GM18505 (cell line): ENCODE measurements around the gene TMEM61.
"Not testable (repeated sequence)": the region's sequence is repeated elsewhere in the genome, so short reads cannot be mapped to it uniquely, and the experiment has no call there.

ENCODE experiments used
- ATAC-seq: cut with Tn5 transposase; IDR thresholded peaks from one replicate; pipeline ENCODE4 v1.9.1; 2021; ENCODE audit not compliant: unreplicated experiment
- POLR2A ChIP-seq: IDR thresholded peaks from 4 replicates; pipeline ENCODE4 v1.6.1; 2011; ENCODE audit warnings: borderline replicate concordance; ENCODE audit not compliant: insufficient read depth, insufficient read length; ENCODE audit errors: extremely low read depth

TMEM61 gene

DNA sequence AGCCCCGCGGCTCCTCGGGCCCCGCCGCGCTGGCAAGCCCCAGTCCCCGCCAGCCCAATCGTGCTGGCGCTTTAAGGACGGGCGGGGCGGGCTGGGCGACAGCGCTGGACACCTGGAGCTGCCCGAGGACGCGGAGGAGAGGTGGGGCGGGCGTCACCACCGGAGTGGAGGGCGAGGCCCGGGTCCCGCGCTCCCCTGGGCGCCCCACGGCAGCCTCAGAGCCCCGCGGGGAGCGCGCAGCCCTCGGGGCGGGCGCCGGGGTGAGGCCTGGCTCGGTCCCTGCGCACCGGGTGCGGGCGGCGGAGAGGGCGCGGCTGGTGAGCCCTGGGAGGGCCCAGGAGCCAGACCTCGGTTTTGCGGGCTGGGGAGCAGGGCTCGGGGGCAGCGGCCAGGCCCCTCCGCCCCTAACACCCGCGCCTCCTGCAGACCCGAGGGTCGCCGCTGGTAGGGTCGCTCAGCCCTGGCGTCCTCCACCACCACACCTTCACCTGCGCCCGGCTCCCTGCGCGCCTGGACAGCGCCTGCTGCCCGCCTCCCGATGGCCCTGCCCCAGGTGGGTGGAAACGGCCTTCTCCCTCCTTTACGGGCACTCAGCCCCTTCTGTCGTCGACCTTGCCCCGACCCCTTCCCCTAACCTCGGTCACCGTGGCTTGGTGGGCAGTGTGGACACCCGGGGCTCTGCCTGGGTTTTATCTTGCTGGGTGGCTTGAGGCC lies at the start of gene TMEM61:
Gene TMEM61, plus strand, starts transcription at position 101 of the 714 bp plus-strand sequence. Its CDS starts 438 bp downstream, at position 539.
- no peak for TF ChIP-seq POLR2A
- no peak for ATAC-seq

GRCh38 chr1:54931275-54931840 lies 49.1 kb upstream of the TMEM61 start:
- ATAC-seq = no peak
- TF ChIP-seq POLR2A = no peak

- not testable (repeated sequence) for ATAC-seq
These were observed 46.3 kb upstream of the TMEM61 start for GRCh38 chr1:54934081-54934480.

GRCh38 chr1:54934869-54935268 lies 45.6 kb upstream of the TMEM61 start:
- no peak for TF ChIP-seq POLR2A

GRCh38 chr1:54936791-54937190 lies 43.6 kb upstream of the TMEM61 start:
- ATAC-seq = no peak
- TF ChIP-seq POLR2A = no peak

More at GRCh38 chr1:54934869-54935268, 45.6 kb upstream of the TMEM61 start:
- no peak for ATAC-seq

DNA sequence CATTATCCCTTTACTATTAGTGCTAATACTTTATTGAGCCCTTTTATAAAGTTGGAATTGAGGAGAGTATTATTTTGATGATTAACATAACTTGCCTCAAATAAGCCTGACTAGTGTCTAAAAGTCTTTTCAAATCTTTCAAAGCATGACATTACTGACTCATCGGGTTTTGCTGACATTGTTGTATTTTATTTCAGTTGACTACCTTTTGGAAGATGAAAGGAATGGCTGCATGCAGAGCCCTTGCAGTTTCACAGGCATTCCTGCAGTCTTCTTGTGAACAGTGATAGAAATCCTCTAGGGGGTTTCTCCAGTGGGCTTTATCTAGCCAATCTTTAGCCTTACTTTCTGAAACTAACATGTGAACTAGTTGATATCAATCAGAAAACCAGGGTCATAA lies 43.0 kb upstream of the TMEM61 start:
- TF ChIP-seq POLR2A = no peak
- no peak for ATAC-seq

GRCh38 chr1:54938955-54939354 lies 41.5 kb upstream of the TMEM61 start:
- not testable (repeated sequence) for ATAC-seq

- no peak for ATAC-seq
- TF ChIP-seq POLR2A = no peak
These were observed 40.4 kb upstream of the TMEM61 start for GRCh38 chr1:54940042-54940441.

DNA sequence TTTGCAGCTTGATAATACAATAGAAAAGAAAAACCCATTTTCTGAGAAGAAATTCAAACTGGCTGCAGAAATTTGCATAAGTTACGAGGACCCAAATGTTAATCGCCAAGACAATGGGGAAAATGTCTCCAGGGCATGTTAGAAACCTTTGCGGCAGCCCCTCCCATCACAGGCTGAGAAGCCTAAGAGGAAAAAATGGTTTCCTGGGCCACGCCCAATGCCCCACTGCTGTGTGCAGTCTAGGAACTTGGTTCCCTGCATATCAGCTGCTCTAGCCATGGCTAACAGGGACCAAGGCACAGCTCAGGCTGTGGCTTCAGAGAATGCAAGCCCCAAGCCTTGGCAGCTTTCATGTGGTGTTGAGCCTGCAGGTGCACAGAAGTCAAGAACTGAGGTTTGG lies 37.5 kb upstream of the TMEM61 start:
- no peak for ATAC-seq
- no peak for TF ChIP-seq POLR2A

- no peak for ATAC-seq
- TF ChIP-seq POLR2A = no peak
These were observed 35.6 kb upstream of the TMEM61 start for GRCh38 chr1:54944610-54945392.

- no peak for ATAC-seq
- no peak for TF ChIP-seq POLR2A
These were observed 35.0 kb upstream of the TMEM61 start for GRCh38 chr1:54945393-54945936.

GRCh38 chr1:54947540-54947939 lies 32.9 kb upstream of the TMEM61 start:
- no peak for TF ChIP-seq POLR2A
- ATAC-seq = no peak

GRCh38 chr1:54949053-54949452 lies 31.4 kb upstream of the TMEM61 start:
- TF ChIP-seq POLR2A = no peak
- ATAC-seq = no peak

GRCh38 chr1:54950006-54950368 lies 30.4 kb upstream of the TMEM61 start:
- TF ChIP-seq POLR2A = no peak
- no peak for ATAC-seq
